ENCODE measurements around the gene GIT2. TPM values are rescaled to one million over a fixed set of nuclear protein-coding genes. Genes with fewer than 3 reads are reported as not detected.

Gene GIT2
- total and polyA plus RNA-seq, 2 donors (not counting 1 experiment from before 2014, with no cell fraction given): 75.2 to 163 TPM

DNA sequence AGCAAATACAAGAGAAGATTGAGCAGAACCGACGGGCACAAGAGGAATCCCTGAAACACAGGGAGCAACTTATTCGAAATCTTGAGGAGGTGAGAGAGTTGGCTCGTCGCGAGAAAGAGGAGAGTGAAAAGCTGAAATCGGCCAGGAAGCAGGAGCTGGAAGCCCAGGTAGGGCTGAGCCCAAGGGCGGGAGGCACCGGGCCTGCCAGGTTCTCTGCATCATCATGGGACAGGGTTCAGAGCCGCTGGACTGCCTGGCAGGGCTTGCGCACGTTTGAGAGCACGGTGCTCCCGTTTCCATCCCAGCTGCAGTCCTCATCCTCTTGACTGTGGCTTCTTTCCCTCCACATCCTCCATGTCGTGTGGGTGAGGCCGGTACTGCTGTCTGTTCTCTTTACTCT, 81.7 kb downstream of the GIT2 start:
- Histone ChIP-seq H3K4me2 (replicated peaks; ENCODE audit: low read depth, low read length, poor library complexity, severe bottlenecking) (no peak overlapping the region), H2AFZ (ENCODE audit: insufficient read depth, low read depth, low read length, poor library complexity, severe bottlenecking) (no peak overlapping the region), H4K20me1 (ENCODE audit: control insufficient read depth, insufficient read depth, low read length, poor library complexity, severe bottlenecking) (no peaks in the 10 kb centered on the region), H3K36me3 (replicated peaks in 1 of 2; ENCODE audit: control extremely low read depth in 1 of 2, control insufficient read depth in 1 of 2, extremely low read depth in 1 of 2, insufficient read depth in 2 of 2, low read length in 1 of 2) (peaks cover 2 to 77% of the 10 kb centered on the region in 2 experiments), H3K4me1 (ENCODE audit: control insufficient read depth in 2 of 2, insufficient read depth in 2 of 2, low read length in 2 of 2) (no peaks in the 10 kb centered on the region), H3K27me3 (replicated peaks in 1 of 4; ENCODE audit: control extremely low read depth in 1 of 4, control insufficient read depth in 3 of 4, insufficient read depth in 4 of 4, low read length in 3 of 4) (no peaks in the 10 kb centered on the region), H3K27ac (ENCODE audit: low read length in 2 of 2) (no peak overlapping the region), H3K9me3 (ENCODE audit: control extremely low read depth in 1 of 3, control insufficient read depth in 2 of 3, insufficient read depth in 1 of 3, low read length in 2 of 3) (no peaks in the 10 kb centered on the region), H3K9ac (ENCODE audit: low read length) (no peak overlapping the region), H3K4me3 (ENCODE audit: control extremely low read depth in 1 of 5, extremely low read depth in 1 of 5, insufficient read depth in 1 of 5, low read depth in 2 of 5, low read length in 4 of 5) (no peak overlapping the region), H3K79me2 (ENCODE audit: control insufficient read depth, insufficient read depth, low read length) (no peaks in the 10 kb centered on the region)
- WGBS (ENCODE audit: insufficient coverage): 94% methylated on average over 15 of the region's 16 CpGs
- H3K27me3 Mint-ChIP-seq: no peaks in the 10 kb centered on the region
- no peak overlapping the region for H3K27ac Mint-ChIP-seq
- DNase-seq (no peak), ATAC-seq (ENCODE audit: low read depth) (no peak)
- no peaks in the 10 kb centered on the region for H3K4me1 Mint-ChIP-seq
- ChIA-PET CTCF (interaction anchor here (0.9 kb wide), 1 partner anchor 12 kb away, joined by 3 read pairs; no protein-coding TSS in a partner anchor), POLR2A (no interaction called here)
- no peak for TF ChIP-seq EZH2 (IDR thresholded peaks at IDR 0.05; ENCODE audit: borderline replicate concordance, insufficient read depth, low read depth, low read length, poor library complexity, severe bottlenecking)
- TF ChIP-seq CTCF (IDR thresholded peaks at IDR 0.05): no peak
- H3K4me3 Mint-ChIP-seq: no peak overlapping the region
- intact Hi-C loops (cut with micrococcal nuclease): no loop called here
- no peaks in the 10 kb centered on the region for H3K9me3 Mint-ChIP-seq (ENCODE audit: insufficient read depth)

- Histone ChIP-seq H3K9me3 (ENCODE audit: control extremely low read depth in 1 of 3, control insufficient read depth in 2 of 3, insufficient read depth in 1 of 3, low read length in 2 of 3) (no peaks in the 10 kb centered on the region), H3K4me2 (replicated peaks; ENCODE audit: low read depth, low read length, poor library complexity, severe bottlenecking) (no peak overlapping the region), H3K4me3 (ENCODE audit: control extremely low read depth in 1 of 5, extremely low read depth in 1 of 5, insufficient read depth in 1 of 5, low read depth in 2 of 5, low read length in 4 of 5) (no peak overlapping the region), H3K79me2 (ENCODE audit: control insufficient read depth, insufficient read depth, low read length) (no peaks in the 10 kb centered on the region), H3K27me3 (replicated peaks in 1 of 4; ENCODE audit: control extremely low read depth in 1 of 4, control insufficient read depth in 3 of 4, insufficient read depth in 4 of 4, low read length in 3 of 4) (no peaks in the 10 kb centered on the region), H2AFZ (ENCODE audit: insufficient read depth, low read depth, low read length, poor library complexity, severe bottlenecking) (no peak overlapping the region), H3K36me3 (replicated peaks in 1 of 2; ENCODE audit: control extremely low read depth in 1 of 2, control insufficient read depth in 1 of 2, extremely low read depth in 1 of 2, insufficient read depth in 2 of 2, low read length in 1 of 2) (peaks cover 2 to 80% of the 10 kb centered on the region in 2 experiments), H3K27ac (ENCODE audit: low read length in 2 of 2) (no peak overlapping the region), H4K20me1 (ENCODE audit: control insufficient read depth, insufficient read depth, low read length, poor library complexity, severe bottlenecking) (no peaks in the 10 kb centered on the region), H3K4me1 (ENCODE audit: control insufficient read depth in 2 of 2, insufficient read depth in 2 of 2, low read length in 2 of 2) (no peaks in the 10 kb centered on the region), H3K9ac (ENCODE audit: low read length) (no peak overlapping the region)
- 95% methylated on average over 11 of the region's 12 CpGs for WGBS (ENCODE audit: insufficient coverage)
- no peak for TF ChIP-seq EZH2 (IDR thresholded peaks at IDR 0.05; ENCODE audit: borderline replicate concordance, insufficient read depth, low read depth, low read length, poor library complexity, severe bottlenecking)
- TF ChIP-seq CTCF (IDR thresholded peaks at IDR 0.05): no peak
- no peak for DNase-seq
- no peak overlapping the region for H3K27ac Mint-ChIP-seq
- no peak overlapping the region for H3K4me3 Mint-ChIP-seq
- ATAC-seq (ENCODE audit: low read depth): no peak
- ChIA-PET POLR2A (no interaction called here), CTCF (interaction anchor here (0.5 kb wide), 1 partner anchor 107 kb away, joined by 3 read pairs; no protein-coding TSS in a partner anchor)
- H3K9me3 Mint-ChIP-seq (ENCODE audit: insufficient read depth): no peaks in the 10 kb centered on the region
- H3K27me3 Mint-ChIP-seq: no peaks in the 10 kb centered on the region
- intact Hi-C loops (cut with micrococcal nuclease): no loop called here
- H3K4me1 Mint-ChIP-seq: no peaks in the 10 kb centered on the region
Observed at GRCh38 chr12:109912855-109913321, 83.3 kb downstream of the GIT2 start.

All from B cell (primary cell).